HG03095 (cell line): Measurements from ENCODE around the gene RBFOX2.
"Not testable (repeated sequence)": the region's sequence is repeated elsewhere in the genome, so short reads cannot be mapped to it uniquely, and the experiment has no call there.

ENCODE experiments used
- ATAC-seq: cut with Tn5 transposase; IDR thresholded peaks from one replicate; pipeline ENCODE4 v1.9.1; 2021; ENCODE audit warnings: moderate library complexity; ENCODE audit not compliant: unreplicated experiment

The RBFOX2 gene

DNA sequence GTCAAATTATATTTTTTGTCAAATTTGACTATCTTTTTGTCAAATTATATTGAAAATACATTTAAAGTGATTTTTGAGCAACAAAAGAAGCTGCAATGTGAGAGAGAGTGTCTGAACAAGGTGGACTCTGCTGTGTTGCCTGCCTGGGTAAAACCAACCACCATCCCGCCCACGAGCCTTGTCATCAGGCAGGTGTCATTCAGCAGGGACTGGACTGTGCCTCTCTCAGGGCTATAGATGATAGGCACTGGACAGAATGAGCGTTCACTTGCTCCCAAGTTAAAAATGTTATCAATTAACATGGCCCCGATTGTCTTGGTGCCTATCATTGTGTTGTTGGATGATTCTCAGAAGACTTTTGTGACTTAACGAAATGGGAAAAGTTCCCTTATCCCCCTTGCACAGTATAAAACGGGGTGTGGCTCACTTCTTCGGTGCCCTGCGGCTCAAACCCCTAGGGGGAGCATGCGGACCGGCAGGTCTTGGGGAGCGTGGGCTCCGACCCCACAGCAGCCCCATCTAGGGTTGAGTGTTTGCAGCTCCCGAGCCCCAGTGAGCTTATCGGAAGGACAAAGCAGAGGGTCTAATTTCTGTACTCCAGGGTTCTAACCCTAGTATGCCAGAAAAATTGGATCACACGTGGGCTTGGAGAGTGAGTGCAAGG, 309.3 kb downstream of the RBFOX2 start:
- ATAC-seq, result no peak

- no peak for ATAC-seq
Observed at GRCh38 chr22:35717572-35717971, 311.1 kb downstream of the RBFOX2 start, which contains the start of gene APOL5. Gene APOL5, plus strand, starts transcription at chr22:35717872. Its CDS starts 0 bp downstream, at chr22:35717872.

DNA sequence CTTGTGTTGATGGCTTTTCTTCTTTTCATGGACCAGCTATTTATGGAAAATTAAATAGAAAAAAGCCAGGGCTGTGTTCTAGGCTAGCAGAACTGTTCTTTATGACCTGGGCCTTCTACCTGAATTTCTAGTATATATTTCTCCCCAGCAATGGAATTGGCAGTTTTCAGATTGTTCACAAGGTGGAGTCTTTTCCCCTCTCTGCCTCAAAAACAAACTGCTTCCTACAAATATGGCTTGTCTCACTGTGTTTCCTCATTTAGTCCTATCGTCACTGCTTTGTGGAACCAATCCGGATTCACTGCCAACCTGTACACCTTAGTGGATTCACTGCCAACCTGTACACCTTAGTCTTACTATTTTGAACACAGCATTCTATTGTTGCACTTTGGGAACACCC, 316.0 kb downstream of the RBFOX2 start:
- ATAC-seq, result no peak

- no peak for ATAC-seq
Observed at GRCh38 chr22:35711336-35711735, 317.3 kb downstream of the RBFOX2 start.

- no peak for ATAC-seq
Observed at GRCh38 chr22:35708917-35709316, 319.7 kb downstream of the RBFOX2 start.

- no peak for ATAC-seq
Observed at GRCh38 chr22:35708453-35708852, 320.2 kb downstream of the RBFOX2 start.

DNA sequence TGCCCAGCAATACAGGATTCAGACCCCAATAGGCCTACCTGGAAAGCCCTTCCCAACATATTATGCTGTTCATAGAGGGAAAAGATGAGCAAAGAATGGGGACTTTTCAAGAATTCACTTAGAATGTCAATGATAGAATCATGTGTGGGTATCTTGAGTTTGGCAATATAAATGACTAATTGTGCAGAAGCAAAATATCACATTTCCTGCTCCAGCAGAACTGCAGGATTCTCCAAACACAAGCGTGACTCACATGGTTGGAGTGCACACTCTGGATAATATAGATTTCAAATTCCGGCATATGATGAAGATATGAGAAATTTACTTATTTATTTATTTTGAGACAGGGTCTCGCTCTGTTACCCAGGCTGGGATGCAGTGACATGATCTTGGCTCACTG, 323.5 kb downstream of the RBFOX2 start:
- no peak for ATAC-seq

DNA sequence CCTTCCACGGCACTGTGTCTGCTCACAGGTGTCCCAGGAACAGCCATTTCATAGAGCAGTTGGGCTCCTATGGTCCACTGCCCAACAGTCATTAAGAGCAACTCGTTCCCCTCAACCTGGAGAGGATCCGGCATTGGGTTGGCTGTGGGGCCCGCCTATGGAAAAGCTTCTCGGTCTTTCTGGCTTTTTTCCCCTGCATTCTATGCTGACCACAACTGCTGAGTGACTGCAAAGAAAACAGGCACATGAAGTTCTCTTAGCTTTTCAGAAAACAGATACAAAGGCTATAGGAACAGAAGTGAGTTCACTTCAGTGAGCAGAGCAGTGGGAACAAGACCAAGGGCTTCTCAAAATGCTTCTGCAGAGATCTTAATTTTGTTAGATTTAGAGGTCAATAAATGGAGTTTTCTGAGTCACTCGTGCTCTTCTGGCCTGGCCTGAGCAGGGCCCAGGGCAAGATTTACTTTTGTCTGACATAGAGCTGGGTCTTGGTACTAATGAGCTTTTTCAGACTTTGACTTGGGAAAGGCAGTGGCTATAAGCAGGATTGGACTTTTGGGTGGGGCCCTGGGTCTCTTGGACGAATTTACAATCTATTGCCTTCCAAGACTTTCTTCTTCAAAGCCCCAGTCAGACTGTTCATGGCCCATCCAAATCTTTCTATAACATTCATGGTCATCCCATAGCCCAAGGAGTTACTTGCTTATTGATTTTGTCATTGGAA, 324.6 kb downstream of the RBFOX2 start:
- no peak for ATAC-seq

DNA sequence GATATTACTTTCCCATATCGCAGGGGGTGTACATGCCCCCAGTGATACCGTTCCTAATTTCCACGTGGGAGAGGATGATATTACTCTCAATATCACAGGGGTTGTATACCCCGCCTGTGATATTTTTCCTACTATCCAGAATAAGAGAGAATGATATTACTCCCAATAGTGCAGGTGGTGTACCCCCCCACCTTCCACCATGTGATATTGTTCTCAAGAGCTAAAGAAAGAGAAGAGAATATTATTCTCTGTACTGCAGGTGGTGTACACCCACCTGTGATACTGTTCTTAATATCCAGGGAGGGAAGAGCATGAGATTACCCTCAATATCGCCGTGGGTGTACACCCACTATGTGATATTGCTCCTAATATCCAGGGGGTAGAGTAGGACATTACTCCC, 328.8 kb downstream of the RBFOX2 start:
- ATAC-seq, result not testable (repeated sequence)

- ATAC-seq, result no peak
Observed at GRCh38 chr22:35697142-35697541, 331.5 kb downstream of the RBFOX2 start.

GRCh38 chr22:35695202-35695601, 333.4 kb downstream of the RBFOX2 start:
- no peak for ATAC-seq

GRCh38 chr22:35690001-35690400, 338.6 kb downstream of the RBFOX2 start:
- ATAC-seq, result no peak

- no peak for ATAC-seq
Observed at GRCh38 chr22:35688913-35689675, 339.5 kb downstream of the RBFOX2 start.
